Stimulated activated naive CD8-positive, alpha-beta T cell treated with anti-CD3 and anti-CD28 coated beads, Interleukin-15, Interleukin-2, amounts not matched to agents 100 ng/mL and 50 ng/mL, for 24 hours (primary cell): ENCODE data around the gene FBXO5.

Experiments used
- H3K27ac Mint-ChIP-seq: one replicate; pipeline ENCODE4 v1.8.0; 2021; ENCODE audit warnings: mild to moderate bottlenecking, mixed read lengths
- H3K27me3 Mint-ChIP-seq: one replicate; pipeline ENCODE4 v1.8.0; 2021; ENCODE audit warnings: mixed read lengths
- H3K36me3 Mint-ChIP-seq: one replicate; pipeline ENCODE4 v1.8.0; 2021; ENCODE audit warnings: low read depth, mixed read lengths
- H3K4me1 Mint-ChIP-seq: one replicate; pipeline ENCODE4 v1.8.0; 2021; ENCODE audit warnings: low read depth, mixed read lengths
- H3K4me3 Mint-ChIP-seq: one replicate; pipeline ENCODE4 v1.8.0; 2021; ENCODE audit warnings: mild to moderate bottlenecking, mixed read lengths
- H3K9me3 Mint-ChIP-seq: one replicate; pipeline ENCODE4 v1.8.0; 2021; ENCODE audit warnings: mixed read lengths

The FBXO5 gene

DNA sequence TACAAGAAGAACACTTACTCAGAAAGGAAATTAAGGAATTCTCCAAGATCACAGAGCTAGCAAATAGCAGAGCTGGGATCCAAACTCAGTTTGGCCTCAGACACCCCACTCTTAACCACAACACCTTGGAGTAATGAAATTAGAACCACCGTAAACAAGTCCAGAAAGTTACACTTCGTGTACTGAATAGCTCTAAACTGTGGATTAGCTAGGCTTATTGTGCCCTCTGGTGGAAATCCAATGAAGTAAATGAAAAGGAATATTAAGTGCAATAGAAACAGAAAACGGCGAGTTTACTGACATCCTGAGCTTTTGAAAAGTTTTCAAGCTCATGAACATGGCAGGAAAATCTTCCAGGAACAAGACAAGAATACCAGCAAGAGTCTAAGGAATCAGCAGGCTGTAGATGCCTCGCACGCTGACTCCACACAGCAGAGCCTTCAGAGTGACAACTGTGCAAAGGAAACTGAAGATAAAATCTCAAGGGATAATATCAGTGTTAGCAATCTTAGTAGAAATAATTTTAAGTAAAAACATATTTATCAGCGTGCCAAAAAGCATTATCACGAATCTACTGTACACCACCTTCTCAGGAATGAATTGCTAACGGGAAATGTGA, 34.6 kb downstream of the FBXO5 start:
- H3K9me3 Mint-ChIP-seq: no peaks in the 10 kb centered on the region
- H3K4me3 Mint-ChIP-seq: no peak overlapping the region
- peaks cover 17% of the 10 kb centered on the region for H3K4me1 Mint-ChIP-seq
- H3K27me3 Mint-ChIP-seq: peaks cover 38% of the 10 kb centered on the region
- no peaks in the 10 kb centered on the region for H3K36me3 Mint-ChIP-seq
- no peak overlapping the region for H3K27ac Mint-ChIP-seq

DNA sequence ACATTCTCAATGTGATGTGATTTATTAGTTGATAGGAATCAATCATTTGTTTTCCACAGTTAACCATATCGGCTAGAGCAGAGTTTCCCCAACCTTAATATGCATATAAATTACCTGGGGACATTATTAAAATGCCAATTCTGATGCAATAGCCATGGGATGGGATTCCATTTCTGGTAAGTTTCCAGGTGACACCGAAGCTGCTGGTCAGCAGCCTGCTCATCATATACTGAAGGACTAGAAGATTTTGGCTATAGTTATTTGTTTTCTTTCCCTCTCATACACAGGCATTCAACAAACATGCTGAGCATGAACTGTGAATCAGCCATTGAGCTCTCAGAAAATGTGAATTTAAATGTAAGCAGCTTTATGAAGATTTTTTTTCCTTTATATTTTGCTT, 35.8 kb downstream of the FBXO5 start:
- no peaks in the 10 kb centered on the region for H3K9me3 Mint-ChIP-seq
- peaks cover 7% of the 10 kb centered on the region for H3K4me1 Mint-ChIP-seq
- H3K36me3 Mint-ChIP-seq: no peaks in the 10 kb centered on the region
- H3K27ac Mint-ChIP-seq: no peak overlapping the region
- H3K4me3 Mint-ChIP-seq: no peak overlapping the region
- H3K27me3 Mint-ChIP-seq: peaks cover 31% of the 10 kb centered on the region

DNA sequence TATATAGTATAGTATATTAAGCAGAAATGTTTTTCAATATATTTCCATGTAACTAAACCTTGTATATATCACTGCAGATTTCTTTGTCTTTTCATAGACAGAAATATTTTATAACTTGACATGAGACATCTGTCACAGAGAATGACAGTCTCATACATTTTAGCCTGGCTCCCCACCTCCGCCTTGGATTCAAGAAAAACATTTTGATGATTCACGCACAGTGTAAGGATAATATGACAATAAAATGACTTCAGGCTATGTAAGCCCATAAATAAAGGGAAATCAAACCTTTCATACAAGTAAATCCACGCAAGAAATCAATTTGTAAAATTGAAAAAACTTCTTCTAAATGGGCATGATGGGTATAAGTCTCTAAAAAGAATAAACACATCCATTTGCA, 36.4 kb downstream of the FBXO5 start:
- Mint-ChIP-seq H3K9me3 (no peaks in the 10 kb centered on the region), H3K4me1 (peaks cover 3% of the 10 kb centered on the region), H3K4me3 (no peak overlapping the region), H3K27ac (no peak overlapping the region), H3K36me3 (no peaks in the 10 kb centered on the region), H3K27me3 (peaks cover 31% of the 10 kb centered on the region)

DNA sequence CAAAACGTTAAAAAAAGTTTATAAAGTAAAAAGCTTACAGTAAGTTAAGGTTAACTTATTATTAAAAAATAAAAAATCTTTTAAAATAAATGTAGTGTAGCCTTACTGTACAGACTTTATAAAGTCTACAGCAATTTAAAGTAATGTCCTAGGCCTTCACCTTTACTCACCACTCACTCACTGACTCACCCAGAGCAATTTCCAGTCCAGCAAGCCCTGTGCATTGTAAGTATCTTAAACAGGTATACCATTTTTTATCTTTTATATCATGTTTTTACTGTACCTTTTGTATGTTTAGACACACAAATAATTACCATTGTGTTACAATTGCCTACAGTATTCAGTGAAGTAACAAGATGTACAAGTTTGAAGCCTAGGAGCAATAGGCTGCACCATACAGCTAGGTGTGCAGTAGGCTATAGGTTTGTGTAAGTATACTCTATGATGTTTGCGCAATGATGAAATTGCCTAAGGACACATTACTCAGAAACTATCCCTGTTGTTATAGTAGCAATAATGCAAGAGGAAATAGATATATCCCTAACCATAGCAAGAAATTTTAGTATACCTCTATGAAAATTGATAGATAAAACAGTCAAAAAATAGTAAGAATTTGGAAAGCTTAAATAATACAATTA, 39.5 kb downstream of the FBXO5 start:
- no peaks in the 10 kb centered on the region for H3K9me3 Mint-ChIP-seq
- no peaks in the 10 kb centered on the region for H3K36me3 Mint-ChIP-seq
- no peak overlapping the region for H3K4me3 Mint-ChIP-seq
- H3K27me3 Mint-ChIP-seq: peaks cover 32% of the 10 kb centered on the region
- H3K27ac Mint-ChIP-seq: no peak overlapping the region
- peaks cover 3% of the 10 kb centered on the region for H3K4me1 Mint-ChIP-seq

DNA sequence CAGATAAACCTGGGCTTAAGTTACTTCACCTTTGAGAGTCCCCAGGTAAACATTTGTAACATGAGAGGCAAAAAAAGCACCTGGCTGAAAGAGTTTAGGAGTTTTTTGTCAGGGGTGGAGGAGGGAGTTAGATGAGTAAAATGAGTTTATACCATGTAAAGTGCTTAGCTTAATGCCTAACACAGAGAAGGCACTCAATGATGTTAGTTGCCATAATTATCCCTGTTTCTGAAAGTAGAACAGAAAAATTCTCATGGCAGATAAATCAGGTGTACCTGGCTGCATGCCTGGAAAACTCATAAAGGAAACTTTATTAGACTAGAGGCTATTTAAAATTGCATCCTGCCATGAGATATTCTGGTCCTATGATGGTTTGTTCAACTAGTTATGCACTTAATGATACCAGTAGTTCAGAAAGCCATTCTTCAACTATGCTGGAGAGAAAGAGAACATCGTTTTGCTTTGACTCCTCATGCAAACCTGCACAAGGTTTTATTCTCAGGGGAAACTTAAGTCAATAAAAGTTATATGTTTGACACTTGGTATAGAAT, 40.4 kb downstream of the FBXO5 start:
- no peaks in the 10 kb centered on the region for H3K4me1 Mint-ChIP-seq
- H3K27me3 Mint-ChIP-seq: peaks cover 31% of the 10 kb centered on the region
- H3K27ac Mint-ChIP-seq: no peak overlapping the region
- no peaks in the 10 kb centered on the region for H3K9me3 Mint-ChIP-seq
- no peak overlapping the region for H3K4me3 Mint-ChIP-seq
- H3K36me3 Mint-ChIP-seq: no peaks in the 10 kb centered on the region

DNA sequence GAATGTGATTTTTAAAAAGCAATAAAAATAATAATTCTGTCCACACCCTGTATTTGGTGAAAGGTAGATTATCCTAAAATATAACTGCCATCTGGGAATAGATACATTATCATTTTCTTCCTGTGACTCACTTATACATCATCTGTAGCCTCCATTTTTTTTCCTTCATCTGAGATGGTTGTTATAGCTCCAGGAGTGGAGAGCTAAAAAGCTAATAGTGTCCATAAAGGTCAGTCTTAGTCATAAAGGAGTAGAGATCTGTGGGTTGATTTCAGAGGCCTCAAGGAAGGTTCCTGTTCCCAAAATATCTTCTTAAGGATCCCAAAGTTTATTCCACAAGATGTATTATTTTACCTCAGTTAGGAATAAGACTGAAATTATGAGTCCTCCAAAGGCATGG, 41.1 kb downstream of the FBXO5 start:
- no peaks in the 10 kb centered on the region for H3K9me3 Mint-ChIP-seq
- no peak overlapping the region for H3K4me3 Mint-ChIP-seq
- H3K4me1 Mint-ChIP-seq: no peaks in the 10 kb centered on the region
- no peaks in the 10 kb centered on the region for H3K36me3 Mint-ChIP-seq
- H3K27me3 Mint-ChIP-seq: peaks cover 35% of the 10 kb centered on the region
- no peak overlapping the region for H3K27ac Mint-ChIP-seq

DNA sequence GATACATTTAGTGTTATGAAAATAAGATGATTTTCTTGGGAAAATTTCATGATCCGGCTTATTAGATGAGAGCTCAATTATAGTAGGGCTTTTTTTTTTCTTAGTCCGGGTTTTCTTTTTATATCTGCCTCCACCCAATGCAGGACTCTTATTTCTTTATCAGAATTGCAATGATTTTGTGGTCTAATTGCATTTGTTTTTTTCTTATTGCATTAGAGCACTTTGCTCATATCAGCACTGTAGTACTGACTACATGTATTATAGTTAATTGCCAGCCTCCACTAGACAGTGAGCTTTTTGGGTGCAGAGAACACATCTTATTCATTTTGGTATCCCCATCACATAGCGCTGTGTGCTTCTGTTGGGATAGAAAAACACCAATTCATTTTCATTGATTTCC, 50.0 kb downstream of the FBXO5 start:
- Mint-ChIP-seq H3K27ac (no peak overlapping the region), H3K27me3 (peaks cover 12% of the 10 kb centered on the region), H3K4me3 (no peak overlapping the region), H3K4me1 (no peaks in the 10 kb centered on the region), H3K36me3 (no peaks in the 10 kb centered on the region), H3K9me3 (no peaks in the 10 kb centered on the region)

DNA sequence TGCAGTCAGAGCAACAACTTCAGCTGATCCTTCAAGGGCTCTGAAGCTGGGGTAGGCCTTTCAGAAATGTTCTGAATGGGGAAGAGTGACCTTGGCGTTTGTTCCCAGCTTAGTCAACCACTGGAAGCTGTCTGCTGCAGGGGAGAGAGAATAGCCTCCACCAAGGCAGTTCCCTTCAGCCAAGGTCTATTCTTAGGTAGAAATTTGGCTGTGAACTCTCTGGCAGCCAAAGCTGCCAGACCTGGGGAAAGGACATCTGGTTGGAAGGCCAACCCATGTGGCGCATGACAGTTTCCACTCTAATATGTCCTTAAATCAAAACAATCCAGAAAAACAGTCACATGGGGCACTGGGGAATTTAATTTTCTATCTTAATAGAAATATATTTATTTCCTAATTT, 60.1 kb downstream of the FBXO5 start:
- Mint-ChIP-seq H3K4me1 (no peaks in the 10 kb centered on the region), H3K36me3 (no peaks in the 10 kb centered on the region), H3K4me3 (no peak overlapping the region), H3K27me3 (peaks cover 46% of the 10 kb centered on the region), H3K27ac (no peak overlapping the region), H3K9me3 (no peaks in the 10 kb centered on the region)
